AG04449 (cell line): ENCODE results near the gene CCDC149.

Experiments
- CTCF ChIA-PET: fragments of 350-600 bp; formaldehyde crosslinking; extraction: SDS; loops from one replicate; lab custom pipeline; 2021; ENCODE audit warnings: antibody characterized with exemption; lab: Yijun Ruan, JAX
- POLR2A ChIA-PET: fragments of 400-600, 350-600 bp; formaldehyde crosslinking; extraction: SDS; loops from one replicate; lab custom pipeline; 2020; ENCODE audit warnings: antibody characterized with exemption, inconsistent platforms; lab: Yijun Ruan, JAX
- DNase-seq: peaks from one replicate; pipeline ENCODE4 v3.0.0-alpha.2; 2010; ENCODE audit warnings: low read depth, low spot score
- H3K4me3 ChIP-seq: 2 replicates; pipeline ENCODE4 v1.5.1; 2011; ENCODE audit warnings: low read depth, mild to moderate bottlenecking, control low read depth, low read length
- CTCF ChIP-seq: IDR thresholded peaks from one replicate; pipeline ENCODE4 v1.5.1; 2011; ENCODE audit warnings: mild to moderate bottlenecking, moderate library complexity, low read length, control low read depth, inconsistent platforms; ENCODE audit not compliant: insufficient read depth; ENCODE audit errors: missing control alignments

CCDC149 gene

GRCh38 chr4:24794916-24795665 is 117.8 kb downstream of the CCDC149 start, which contains the start of gene SOD3:
TSS of gene SOD3 (plus strand) at chr4:24795573. CDS start at chr4:24799522, 3,949 bp downstream.
- CTCF ChIA-PET: interaction anchor here (0.7 to 1.3 kb wide), 4 partner anchors 14 to 320 kb away, joined by 3 to 5 read pairs (median 4); no protein-coding TSS in a partner anchor
- no peak for TF ChIP-seq CTCF
- POLR2A ChIA-PET: no interaction called here
- H3K4me3 ChIP-seq: peak within 1 kb of the TSS; percentile 39
- DNase-seq: no peak

- ChIA-PET POLR2A (no interaction called here), CTCF (interaction anchor here (0.7 to 2.5 kb wide), 5 partner anchors 12 to 319 kb away, joined by 3 to 14 read pairs (median 5); no protein-coding TSS in a partner anchor)
- TF ChIP-seq CTCF: no peak
- H3K4me3 ChIP-seq: no peak overlapping the region
- peak; percentile 70 for DNase-seq
These were observed 118.4 kb downstream of the CCDC149 start for GRCh38 chr4:24794480-24794879.

- ChIA-PET CTCF (interaction anchor here (0.9 to 2.5 kb wide), 5 partner anchors 12 to 318 kb away, joined by 3 to 14 read pairs (median 5); no protein-coding TSS in a partner anchor), POLR2A (no interaction called here)
- TF ChIP-seq CTCF: no peak
- no peak for DNase-seq
- no peak overlapping the region for H3K4me3 ChIP-seq
These were observed 118.8 kb downstream of the CCDC149 start for GRCh38 chr4:24794051-24794450.

- TF ChIP-seq CTCF: peak; percentile 16
- ChIA-PET POLR2A (no interaction called here), CTCF (interaction anchor here (0.6 to 2.5 kb wide), 5 partner anchors 11 to 469 kb away, joined by 3 to 14 read pairs (median 5); no protein-coding TSS in a partner anchor)
- DNase-seq: no peak
- no peak overlapping the region for H3K4me3 ChIP-seq
These were observed 119.4 kb downstream of the CCDC149 start for GRCh38 chr4:24793219-24794005.

GRCh38 chr4:24792552-24792951 is 120.3 kb downstream of the CCDC149 start:
- no peak for DNase-seq
- ChIA-PET CTCF (interaction anchor here (0.6 to 2.5 kb wide), 2 partner anchors 10 to 470 kb away, joined by 3 to 14 read pairs; no protein-coding TSS in a partner anchor), POLR2A (no interaction called here)
- no peak overlapping the region for H3K4me3 ChIP-seq
- TF ChIP-seq CTCF: no peak
